GM12878 (cell line): ENCODE data around the gene PPP1R14B. TPM values are rescaled to one million over a fixed set of nuclear protein-coding genes. Genes with fewer than 3 reads are reported as not detected.

Source experiments
- DPF2 ChIP-seq: fragments of 450-650 bp; IDR thresholded peaks from 2 replicates; pipeline ENCODE4 v1.6.1; 2017; ENCODE audit warnings: mild to moderate bottlenecking
- IRF4 ChIP-seq: IDR thresholded peaks from 2 replicates; pipeline ENCODE4 v1.6.1; 2011; ENCODE audit warnings: low read depth, low read length
- MEF2B ChIP-seq: fragments of 450-650 bp; IDR thresholded peaks from 2 replicates; pipeline ENCODE4 v1.6.1; 2018; ENCODE audit warnings: mild to moderate bottlenecking, moderate library complexity; ENCODE audit not compliant: partially characterized antibody, poor library complexity, severe bottlenecking
- MYB ChIP-seq: fragments of 150-350 bp; IDR thresholded peaks from 2 replicates; pipeline ENCODE4 v1.6.1; 2014; ENCODE audit warnings: mild to moderate bottlenecking, low read depth, low read length, borderline replicate concordance
- NR2C2 ChIP-seq: IDR thresholded peaks from 2 replicates; pipeline ENCODE4 v1.6.1; 2011; ENCODE audit warnings: borderline replicate concordance, low read depth; ENCODE audit not compliant: control insufficient read depth, insufficient read length
- NRF1 ChIP-seq: conservative IDR thresholded peaks from 2 replicates; pipeline ENCODE4 v1.6.1; 2011; ENCODE audit warnings: mild to moderate bottlenecking, low read depth, low read length, improper control_type of control experiment
- PAX8 ChIP-seq: fragments of 450-650 bp; IDR thresholded peaks from 2 replicates; pipeline ENCODE4 v1.6.1; 2017; ENCODE audit warnings: mild to moderate bottlenecking, moderate library complexity
- POLR2AphosphoS2 ChIP-seq: IDR thresholded peaks from 2 replicates; pipeline ENCODE4 v1.6.1; 2011; ENCODE audit warnings: low read depth, mild to moderate bottlenecking, low read length, improper control_type of control experiment, moderate library complexity
- RUNX3 ChIP-seq: IDR thresholded peaks from 2 replicates; pipeline ENCODE4 v1.6.1; 2012; ENCODE audit warnings: low read length, inconsistent platforms
- SMARCA5 ChIP-seq: fragments of 450-650 bp; IDR thresholded peaks from 2 replicates; pipeline ENCODE4 v1.6.1; 2017; ENCODE audit warnings: mild to moderate bottlenecking
- SREBF1 ChIP-seq: IDR thresholded peaks from 2 replicates; pipeline ENCODE4 v1.6.1; 2012; ENCODE audit warnings: mild to moderate bottlenecking, low read length
- SUPT20H ChIP-seq: IDR thresholded peaks from 2 replicates; pipeline ENCODE4 v1.6.1; 2011; ENCODE audit warnings: low read depth, mild to moderate bottlenecking, low read length, moderate library complexity, borderline replicate concordance; ENCODE audit not compliant: control insufficient read depth
- polyA plus RNA-seq, 11 experiments: library from polyadenylated mRNA; depleted of rRNA in 4 of 11; unstranded in 6 of 11; stranded (reverse) in 5 of 11; fragments of >200 nt; fragmentation: Nextera tagmentation in 4 of 11; fragmentation: Illumina TruSeq in 1 of 11; extraction: Ambion mirVana in 4 of 11; extraction: Trizol in 1 of 11; gene quantifications; 1 replicate in 1 of 11; 2 replicates in 10 of 11; pipeline versions ENCODE4 v1.2.1 to v1.2.3, GENCODE V29; 2011 to 2016; ENCODE audit warnings: inconsistent platforms in 2 of 11, missing spikeins in 2 of 11, low read depth in 1 of 11
- total RNA-seq, 4 experiments: library from RNA; depleted of rRNA in 3 of 4; stranded (reverse); fragments of >200 nt in 3 of 4; fragmentation: Illumina TruSeq in 1 of 4; extraction: Trizol in 1 of 4; gene quantifications; 2 replicates each; pipeline versions ENCODE4 v1.2.1 to v1.2.3, GENCODE V29; 2013 to 2021
- TF ChIP-seq, protein P1 (sequence below): IDR thresholded peaks from 2 replicates; pipeline ENCODE4 v1.6.1; 2011; ENCODE audit warnings: low read depth, low read length, improper control_type of control experiment, borderline replicate concordance

Gene PPP1R14B
- total and polyA plus RNA-seq, 10 of the 15 experiments (the other 5 are each of a cell fraction or from before 2014, with no cell fraction given): 8.4 to 283 (median 124) TPM

DNA sequence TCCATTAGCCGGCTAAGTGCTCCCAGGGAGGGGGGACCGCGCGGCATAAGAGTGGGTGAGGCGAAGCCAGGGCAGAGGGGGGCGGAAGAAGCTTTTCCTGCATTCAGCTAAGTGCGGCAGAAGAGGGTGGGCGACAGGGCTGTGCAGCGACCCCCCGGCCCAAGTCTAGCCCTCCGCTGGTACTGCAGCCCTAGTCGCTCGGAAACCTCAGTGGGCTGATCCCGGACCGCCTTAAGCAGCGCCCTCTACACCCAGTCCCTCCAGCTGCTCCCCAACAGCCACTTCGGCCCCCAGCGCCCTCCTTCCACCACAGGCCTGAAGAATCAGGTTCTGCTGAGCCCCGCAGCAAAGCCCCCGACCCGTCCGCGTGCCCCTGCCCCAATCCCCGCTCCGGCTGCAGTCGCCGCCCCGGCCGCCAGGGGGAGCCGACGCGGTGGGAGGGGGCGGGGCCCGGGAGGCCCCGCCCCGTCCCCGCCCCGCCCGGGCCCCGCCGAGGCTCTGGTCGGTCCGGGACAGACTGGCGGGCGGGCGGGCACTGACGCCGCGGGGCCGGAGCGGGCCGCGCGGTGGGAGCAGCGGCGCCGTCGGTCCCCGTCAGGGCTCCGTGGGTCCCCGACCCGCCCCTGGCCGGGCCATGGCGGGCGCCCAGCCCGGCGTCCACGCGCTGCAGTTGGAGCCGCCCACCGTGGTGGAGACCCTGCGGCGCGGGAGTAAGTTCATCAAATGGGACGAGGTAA is 4.4 kb upstream of the PPP1R14B start, which contains the start of gene PLCB3 (continued):
- TF ChIP-seq SUPT20H: no peak
- TF ChIP-seq PAX8: no peak
- TF ChIP-seq SREBF1: no peak
- no peak for TF ChIP-seq SMARCA5
- TF ChIP-seq POLR2AphosphoS2: no peak
- TF ChIP-seq NRF1: no peak
- TF ChIP-seq, protein P1, sequence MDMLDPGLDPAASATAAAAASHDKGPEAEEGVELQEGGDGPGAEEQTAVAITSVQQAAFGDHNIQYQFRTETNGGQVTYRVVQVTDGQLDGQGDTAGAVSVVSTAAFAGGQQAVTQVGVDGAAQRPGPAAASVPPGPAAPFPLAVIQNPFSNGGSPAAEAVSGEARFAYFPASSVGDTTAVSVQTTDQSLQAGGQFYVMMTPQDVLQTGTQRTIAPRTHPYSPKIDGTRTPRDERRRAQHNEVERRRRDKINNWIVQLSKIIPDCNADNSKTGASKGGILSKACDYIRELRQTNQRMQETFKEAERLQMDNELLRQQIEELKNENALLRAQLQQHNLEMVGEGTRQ: no peak
- no peak for TF ChIP-seq MYB
- TF ChIP-seq RUNX3: no peak
- no peak for TF ChIP-seq NR2C2
- TF ChIP-seq MEF2B: peak; percentile 25
- TF ChIP-seq IRF4: no peak
- TF ChIP-seq DPF2: peak; percentile 22; the same call in 1 of the 2 replicates
